HG03442 (cell line): Measurements from ENCODE around the gene SPRED1.
"Not testable (repeated sequence)": the region's sequence is repeated elsewhere in the genome, so short reads cannot be mapped to it uniquely, and the experiment has no call there.

ENCODE experiments used
- ATAC-seq: cut with Tn5 transposase; IDR thresholded peaks from one replicate; pipeline ENCODE4 v1.9.1; 2021; ENCODE audit warnings: mild to moderate bottlenecking, moderate library complexity; ENCODE audit not compliant: unreplicated experiment

SPRED1 gene

GRCh38 chr15:38274135-38274534 lies 21.5 kb downstream of the SPRED1 start:
- no peak for ATAC-seq

GRCh38 chr15:38275959-38276358 lies 23.3 kb downstream of the SPRED1 start:
- ATAC-seq = no peak

GRCh38 chr15:38277281-38277680 lies 24.6 kb downstream of the SPRED1 start:
- not testable (repeated sequence) for ATAC-seq

DNA sequence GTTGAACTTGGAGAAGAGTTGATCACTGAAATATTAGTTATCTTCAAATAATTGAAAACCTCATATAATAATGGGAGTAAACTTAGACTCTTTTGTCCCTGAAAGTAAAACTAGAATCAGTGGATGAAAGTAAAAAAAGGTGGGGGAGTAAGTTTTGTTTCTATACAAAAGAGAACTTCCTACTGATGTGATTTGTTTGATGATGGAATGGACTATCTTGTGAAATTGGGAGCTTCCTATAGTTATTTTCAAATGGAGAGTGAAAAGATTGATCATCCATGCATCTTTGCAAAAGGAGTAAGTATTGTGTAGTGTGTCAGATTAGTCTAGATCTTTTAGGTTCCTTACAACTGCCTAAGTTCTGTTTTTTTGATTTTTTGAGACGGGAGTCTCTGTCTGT lies 28.4 kb downstream of the SPRED1 start:
- ATAC-seq = no peak

DNA sequence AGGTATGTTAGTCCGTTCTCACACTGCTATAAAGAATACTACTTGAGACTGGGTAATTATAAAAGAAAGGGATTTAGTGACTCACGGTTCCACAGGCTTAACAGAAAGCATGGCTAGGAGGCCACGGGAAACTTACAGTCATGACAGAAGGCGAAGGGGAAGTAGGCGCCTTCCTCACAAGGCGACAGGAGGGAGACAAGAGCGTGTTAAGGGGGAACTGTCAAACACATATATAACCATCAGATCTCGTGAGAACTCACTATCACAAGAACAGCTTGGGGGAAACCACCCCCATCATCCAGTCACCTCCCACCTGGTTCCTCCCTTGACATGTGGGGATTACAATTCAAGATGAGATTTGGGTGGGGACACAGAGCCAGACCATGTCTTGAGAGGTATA lies 30.4 kb downstream of the SPRED1 start:
- no peak for ATAC-seq

GRCh38 chr15:38285456-38285855 lies 32.8 kb downstream of the SPRED1 start:
- ATAC-seq = no peak

- ATAC-seq = no peak
Observed at GRCh38 chr15:38294126-38294525, 41.5 kb downstream of the SPRED1 start.

GRCh38 chr15:38297623-38298388 lies 45.2 kb downstream of the SPRED1 start:
- peak; percentile 57 for ATAC-seq

GRCh38 chr15:38299216-38299615 lies 46.6 kb downstream of the SPRED1 start:
- no peak for ATAC-seq

DNA sequence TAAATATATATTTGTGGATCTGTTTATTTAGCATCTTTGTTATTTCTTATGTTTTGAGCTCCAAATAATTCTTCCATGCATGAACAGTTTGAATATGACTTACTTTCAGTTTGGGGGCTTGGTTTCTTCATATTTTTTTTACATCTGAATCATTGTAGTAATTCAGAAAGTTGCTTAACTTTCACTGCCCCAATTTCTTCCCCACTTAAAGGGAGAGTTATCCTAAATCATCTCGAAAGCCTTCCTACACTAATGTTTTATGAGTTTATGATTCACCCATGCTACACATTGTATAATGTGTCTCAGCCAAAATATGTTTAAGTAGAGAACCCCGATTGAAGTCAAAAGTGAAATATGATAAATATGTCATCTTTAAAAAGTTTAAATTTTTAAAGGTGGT lies 47.8 kb downstream of the SPRED1 start:
- no peak for ATAC-seq

- ATAC-seq = no peak
Observed at GRCh38 chr15:38304481-38304880, 51.8 kb downstream of the SPRED1 start.

DNA sequence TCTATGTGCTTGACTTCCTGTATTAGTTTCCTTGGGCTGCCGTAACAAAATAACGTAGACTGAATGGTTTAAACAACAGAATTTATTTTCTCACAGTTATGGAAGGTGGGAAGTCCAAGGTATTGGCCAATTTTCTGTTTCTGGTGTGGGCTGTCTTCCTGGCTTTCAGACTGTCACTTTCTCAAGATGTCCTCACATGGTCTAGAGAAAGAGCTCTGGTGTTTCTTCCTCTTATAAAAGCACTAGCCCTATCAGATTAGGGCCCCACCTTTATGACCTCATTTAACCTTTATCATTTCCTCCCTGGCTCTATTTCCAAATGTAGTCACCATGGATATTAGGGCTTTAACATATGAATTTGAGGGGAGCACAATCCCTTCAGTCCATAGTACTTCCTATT lies 54.6 kb downstream of the SPRED1 start:
- ATAC-seq = no peak

DNA sequence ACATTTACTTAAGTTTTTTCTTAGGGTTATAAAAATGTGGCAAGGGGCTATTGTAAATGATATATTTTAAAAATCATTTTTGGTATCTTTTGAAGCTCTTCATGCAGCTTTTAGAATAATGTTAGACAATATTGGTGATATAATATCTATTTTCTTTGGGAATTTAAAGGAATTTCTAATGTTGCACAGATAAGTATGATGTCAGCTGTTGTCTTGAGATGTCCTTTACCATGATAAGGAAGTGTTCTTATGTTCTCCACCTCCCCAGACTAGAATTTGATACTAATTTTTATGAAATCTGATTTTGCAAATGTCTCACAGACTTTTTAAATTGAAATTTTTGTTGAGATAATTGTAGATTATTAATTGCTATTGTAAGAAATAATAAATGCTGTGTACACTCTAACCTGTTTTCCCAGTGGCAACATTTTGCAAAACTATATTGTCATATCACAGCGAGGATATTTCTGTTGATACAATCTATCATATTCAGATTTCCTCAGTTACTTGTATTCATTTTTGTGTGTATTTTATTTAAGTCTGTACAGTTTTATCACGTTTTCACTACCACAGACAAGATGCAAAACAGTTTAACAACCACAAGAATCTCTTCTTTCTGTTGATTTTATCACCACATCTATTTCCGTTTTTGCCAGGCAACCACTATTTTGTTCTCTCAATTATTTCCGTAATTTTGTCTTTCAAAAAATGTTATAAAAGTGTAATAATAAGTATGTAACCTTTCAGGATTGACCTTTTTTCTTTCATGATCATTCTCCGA lies 55.4 kb downstream of the SPRED1 start:
- ATAC-seq = no peak

DNA sequence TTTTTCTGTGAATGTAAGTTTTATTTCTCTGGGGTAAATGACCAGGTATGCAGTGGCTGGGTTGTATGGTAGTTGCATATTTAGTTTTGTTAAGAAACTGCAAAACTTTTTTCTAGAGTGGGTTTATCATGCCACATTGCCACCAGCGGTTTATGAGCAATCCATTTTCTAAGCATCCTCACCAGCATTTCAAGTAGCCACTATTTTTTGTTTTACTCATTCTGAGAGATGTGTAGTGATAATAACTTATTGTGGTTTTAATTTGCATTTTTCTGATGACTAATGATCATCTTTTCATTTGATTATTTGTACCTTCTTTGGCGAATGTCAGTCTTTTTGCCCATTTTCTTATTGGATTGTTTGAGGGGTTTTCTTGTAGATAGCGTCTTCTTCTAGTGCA lies 56.2 kb downstream of the SPRED1 start:
- ATAC-seq = peak; percentile 73

- no peak for ATAC-seq
Observed at GRCh38 chr15:38312190-38312589, 59.6 kb downstream of the SPRED1 start.

DNA sequence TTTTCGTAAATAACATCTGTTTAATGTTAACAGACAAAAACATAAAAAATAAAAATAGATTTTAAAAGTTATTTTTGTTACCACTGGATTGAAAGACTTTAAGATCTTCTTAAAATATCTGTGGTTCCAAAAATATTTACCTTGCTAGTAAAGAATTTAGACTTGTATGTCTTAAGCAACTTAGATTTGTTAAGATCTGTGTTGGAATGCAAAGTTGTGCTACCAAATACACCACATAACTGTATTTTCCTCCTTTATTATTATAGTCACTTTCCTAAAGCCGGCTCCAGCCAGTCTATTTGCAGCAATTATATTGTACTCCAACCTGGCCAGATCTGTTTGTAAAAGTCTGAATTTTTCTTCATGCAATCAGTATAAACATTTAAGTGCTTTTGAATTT lies 63.7 kb downstream of the SPRED1 start:
- no peak for ATAC-seq

- ATAC-seq = no peak
Observed at GRCh38 chr15:38320181-38320580, 67.5 kb downstream of the SPRED1 start.

DNA sequence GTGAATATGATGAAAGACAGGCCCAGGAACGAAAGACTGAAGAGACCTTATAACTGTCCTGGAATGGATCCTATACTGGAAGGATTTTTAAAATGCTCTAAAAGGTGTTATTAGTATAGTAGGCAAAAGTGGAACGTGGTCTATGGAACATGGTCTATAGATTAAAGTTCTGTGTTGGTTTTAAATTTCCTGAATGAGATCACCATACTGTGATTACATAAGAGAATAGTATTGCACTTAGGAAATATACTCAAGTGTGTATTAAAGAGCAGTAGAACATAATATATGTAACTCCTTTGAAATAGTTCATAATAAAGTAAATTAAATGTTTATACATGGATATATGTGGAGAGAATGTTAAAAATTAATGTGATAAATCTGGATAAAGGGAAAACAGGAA lies 68.2 kb downstream of the SPRED1 start:
- ATAC-seq = no peak

DNA sequence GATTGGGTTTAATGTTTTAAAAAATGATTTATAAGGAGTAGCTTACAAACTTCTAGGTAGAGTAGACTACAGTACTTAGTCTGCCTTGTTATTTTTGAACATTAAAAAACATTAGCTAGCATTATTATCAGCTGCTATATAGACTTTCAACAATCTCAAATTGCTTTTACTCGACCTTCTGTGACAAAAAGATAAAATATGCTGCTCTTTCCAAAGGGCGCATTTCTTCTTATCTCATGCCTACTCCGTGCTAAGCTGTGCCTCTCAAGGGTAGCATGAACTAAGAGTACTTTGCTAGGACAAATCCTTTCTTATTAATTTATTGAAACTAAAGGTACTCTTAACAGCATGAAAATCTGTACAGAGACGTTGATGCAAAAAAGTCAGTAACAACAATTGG lies 71.3 kb downstream of the SPRED1 start:
- no peak for ATAC-seq

- ATAC-seq = no peak
Observed at GRCh38 chr15:38324939-38325647, 72.5 kb downstream of the SPRED1 start.

DNA sequence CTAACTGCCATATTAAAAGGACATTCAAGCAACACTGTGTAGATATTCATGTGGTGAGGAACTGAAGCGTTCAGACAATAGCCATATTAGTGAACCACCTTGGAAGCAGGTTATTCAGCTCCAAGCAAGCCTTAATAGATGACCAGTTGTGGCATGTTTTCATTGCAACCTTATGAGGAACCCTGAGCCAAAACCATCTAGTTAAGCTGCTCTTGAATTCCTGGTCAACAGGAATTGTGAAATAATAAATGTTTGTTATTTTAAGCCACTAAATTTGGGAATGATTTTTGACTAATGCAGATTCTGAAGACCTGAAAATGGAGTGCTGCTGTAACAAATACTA lies 73.0 kb downstream of the SPRED1 start:
- no peak for ATAC-seq

DNA sequence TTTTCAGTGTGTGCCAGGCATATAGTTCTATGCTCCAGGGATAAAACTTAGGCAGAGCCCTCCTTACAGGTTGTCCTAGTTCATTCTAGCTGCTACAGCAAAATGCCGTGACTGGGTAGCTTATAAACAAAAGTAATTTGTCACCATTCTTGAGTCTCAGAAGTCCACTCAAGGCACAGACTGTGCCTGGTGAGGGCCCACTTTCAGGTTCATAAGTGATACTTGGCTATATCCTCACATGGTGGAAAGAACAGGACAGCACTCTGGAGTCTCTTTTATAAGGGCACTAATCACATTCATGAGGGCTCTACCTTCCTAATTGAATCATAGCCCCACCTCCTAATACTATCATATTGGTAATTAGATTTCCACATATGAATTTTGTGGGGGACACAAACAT lies 80.1 kb downstream of the SPRED1 start:
- ATAC-seq = no peak
